Endothelial cell of umbilical vein (primary cell): Measurements from ENCODE around the gene BLID. TPM values are rescaled to one million over a fixed set of nuclear protein-coding genes. Genes with fewer than 3 reads are reported as not detected.

Experiments used
- BruUV-seq: library from RNA; stranded (reverse); fragments of 400-500 nt; replicated peaks from 2 replicates; lab custom pipeline; 2021; lab: Mats Ljungman, UMichigan
- CTCF ChIA-PET: fragments of 300-600, 350-600 bp; sonication (Branson Sonifier 250); formaldehyde crosslinking; loops from one replicate; lab custom pipeline; 2021; ENCODE audit warnings: antibody characterized with exemption, inconsistent platforms; lab: Charles Lee
- POLR2A ChIA-PET: fragments of 300-600, 350-600 bp; sonication (Branson Sonifier 250); formaldehyde crosslinking; loops from one replicate; lab custom pipeline; 2021; ENCODE audit warnings: antibody characterized with exemption, inconsistent platforms; lab: Charles Lee
- DNase-seq: peaks from one replicate; pipeline ENCODE4 v3.0.0-alpha.2; 2011; ENCODE audit warnings: low read depth, low spot score
- FAIRE-seq: peaks from 2 replicates; lab custom pipeline; 2011; peaks lifted over from hg19 to GRCh38; lab: Jason Lieb, UNC
- H2AFZ ChIP-seq: 2 replicates; pipeline ENCODE4 v1.6.0; 2012; ENCODE audit warnings: low read depth, low read length, control low read depth, inconsistent platforms
- H3K27ac ChIP-seq: 2 replicates; pipeline ENCODE4 v1.5.1; 2011; ENCODE audit warnings: low read depth, mild to moderate bottlenecking, control low read depth, low read length, moderate library complexity; ENCODE audit not compliant: insufficient read depth
- H3K27me3 ChIP-seq, 2 experiments: 2 replicates each; pipeline versions ENCODE4 v1.6.0 to v1.6.1; 2011; ENCODE audit warnings: low read length in 2 of 2, mixed read lengths in 1 of 2; ENCODE audit not compliant: control insufficient read depth in 2 of 2, insufficient read depth in 2 of 2
- H3K36me3 ChIP-seq, 2 experiments: 2 replicates in 1 of 2; 3 replicates in 1 of 2; pipeline ENCODE4 v1.5.1; 2011; ENCODE audit warnings: low read length in 2 of 2, mild to moderate bottlenecking in 1 of 2, moderate library complexity in 1 of 2; ENCODE audit not compliant: control insufficient read depth in 2 of 2, insufficient read depth in 2 of 2; ENCODE audit errors: extremely low read depth in 1 of 2
- H3K4me1 ChIP-seq: 3 replicates; pipeline ENCODE4 v1.5.1; 2011; ENCODE audit warnings: mild to moderate bottlenecking, low read length; ENCODE audit not compliant: control insufficient read depth, insufficient read depth; ENCODE audit errors: extremely low read depth
- H3K4me2 ChIP-seq: 2 replicates; pipeline ENCODE4 v1.6.1; 2011; ENCODE audit warnings: low read length, control low read depth, mixed read lengths; ENCODE audit not compliant: insufficient read depth
- H3K4me3 ChIP-seq, 3 experiments: fragments of 200-600 bp in 1 of 3; sonication (generic), shearing (Covaris generic) in 1 of 3; replicated peaks in 1 of 3; 2 replicates each; pipeline ENCODE4 v1.5.1; 2011 to 2016; ENCODE audit warnings: control low read depth in 3 of 3, low read length in 3 of 3, mild to moderate bottlenecking in 2 of 3, inconsistent platforms in 1 of 3, low read depth in 1 of 3, moderate library complexity in 1 of 3; ENCODE audit not compliant: insufficient read depth in 1 of 3
- H3K79me2 ChIP-seq: 2 replicates; pipeline ENCODE4 v1.6.0; 2012; ENCODE audit warnings: low read length, inconsistent platforms; ENCODE audit not compliant: control insufficient read depth, insufficient read depth
- H3K9ac ChIP-seq: replicated peaks from 2 replicates; pipeline ENCODE3; 2011; ENCODE audit warnings: low read length, control low read depth; ENCODE audit not compliant: insufficient read depth; ENCODE audit errors: extremely low read depth
- H3K9me1 ChIP-seq: replicated peaks from 3 replicates; pipeline ENCODE4 v1.6.0; 2011; ENCODE audit warnings: mild to moderate bottlenecking, low read length; ENCODE audit not compliant: control insufficient read depth, insufficient read depth; ENCODE audit errors: extremely low read depth
- H3K9me3 ChIP-seq: replicated peaks from 2 replicates; pipeline ENCODE4 v1.5.1; 2012; ENCODE audit warnings: low read length, inconsistent platforms; ENCODE audit not compliant: control insufficient read depth, insufficient read depth
- H4K20me1 ChIP-seq: replicated peaks from 2 replicates; pipeline ENCODE3; 2011; ENCODE audit warnings: mild to moderate bottlenecking, low read length; ENCODE audit not compliant: control insufficient read depth, insufficient read depth; ENCODE audit errors: extremely low read depth
- EZH2 ChIP-seq: IDR thresholded peaks from 2 replicates; pipeline ENCODE4 v1.6.1; 2012; ENCODE audit warnings: borderline replicate concordance, low read depth, mild to moderate bottlenecking, moderate library complexity, low read length, inconsistent platforms; ENCODE audit not compliant: severe bottlenecking
- FOS ChIP-seq: IDR thresholded peaks from 2 replicates; pipeline ENCODE4 v1.6.1; 2011; ENCODE audit warnings: mild to moderate bottlenecking, low read length, moderate library complexity, borderline replicate concordance; ENCODE audit not compliant: insufficient read depth
- GATA2 ChIP-seq: IDR thresholded peaks from 2 replicates; pipeline ENCODE4 v1.7.0; 2011; ENCODE audit warnings: low read depth, mild to moderate bottlenecking, moderate library complexity, mixed read lengths, low read length; ENCODE audit not compliant: insufficient read length, insufficient read depth
- JUN ChIP-seq: IDR thresholded peaks from 2 replicates; pipeline ENCODE4 v1.6.1; 2011; ENCODE audit warnings: borderline replicate concordance, low read depth; ENCODE audit not compliant: insufficient read length, insufficient read depth
- MYC ChIP-seq: IDR thresholded peaks from one replicate; pipeline ENCODE4 v1.6.1; 2011; ENCODE audit warnings: mild to moderate bottlenecking, low read depth, low read length
- POLR2A ChIP-seq: IDR thresholded peaks from 2 replicates; pipeline ENCODE4 v1.6.1; 2012; ENCODE audit warnings: low read depth, mild to moderate bottlenecking, control low read depth, low read length
- POLR2AphosphoS5 ChIP-seq: IDR thresholded peaks from 2 replicates; pipeline ENCODE4 v1.6.1; 2012; ENCODE audit warnings: low read depth, mild to moderate bottlenecking, control low read depth, low read length, moderate library complexity; ENCODE audit not compliant: insufficient read depth
- dilution Hi-C: fragments of 300-500 bp; cut with MboI; formaldehyde crosslinking; loops from one replicate; pipeline ENCODE4 v1.15.0; 2019; ENCODE audit warnings: low sequenced_read_pairs; ENCODE audit not compliant: extremely low pct_ligation_motif_present
- intact Hi-C: fragments of 100-400 bp; cut with micrococcal nuclease; formaldehyde crosslinking; loops from one replicate; pipeline ENCODE4 v1.10.0; 2022
- polyA plus RNA-seq, 4 experiments: library from polyadenylated mRNA; depleted of rRNA in 3 of 4; stranded (reverse) in 3 of 4; unstranded in 1 of 4; fragments of >200 nt; gene quantifications; 2 replicates each; pipeline versions ENCODE4 v1.2.1 to v1.2.3, GENCODE V29; 2011 to 2012; ENCODE audit warnings: missing spikeins in 1 of 4
- total RNA-seq: library from RNA; stranded (reverse); gene quantifications from 2 replicates; pipeline ENCODE4 v1.2.3, GENCODE V29; 2021
- TF ChIP-seq, protein P1 (sequence below), 2 donors: IDR thresholded peaks; 1 replicate in 1 of 2; 2 replicates in 1 of 2; pipeline ENCODE4 v1.5.1; 2011; ENCODE audit warnings: low read length in 2 of 2, mild to moderate bottlenecking in 2 of 2, moderate library complexity in 2 of 2, control low read depth in 1 of 2, inconsistent platforms in 1 of 2, low read depth in 1 of 2; ENCODE audit not compliant: insufficient read depth in 1 of 2; ENCODE audit errors: extremely low read depth in 1 of 2
- TF ChIP-seq, protein P2 (sequence below): IDR thresholded peaks from 2 replicates; pipeline ENCODE4 v1.6.1; 2011; ENCODE audit not compliant: insufficient read depth, insufficient read length

Gene BLID
- total and polyA plus RNA-seq, 2 donors (not counting 3 experiments of a cell fraction or from before 2014, with no cell fraction given) = 0.12 to 3.5 TPM

DNA sequence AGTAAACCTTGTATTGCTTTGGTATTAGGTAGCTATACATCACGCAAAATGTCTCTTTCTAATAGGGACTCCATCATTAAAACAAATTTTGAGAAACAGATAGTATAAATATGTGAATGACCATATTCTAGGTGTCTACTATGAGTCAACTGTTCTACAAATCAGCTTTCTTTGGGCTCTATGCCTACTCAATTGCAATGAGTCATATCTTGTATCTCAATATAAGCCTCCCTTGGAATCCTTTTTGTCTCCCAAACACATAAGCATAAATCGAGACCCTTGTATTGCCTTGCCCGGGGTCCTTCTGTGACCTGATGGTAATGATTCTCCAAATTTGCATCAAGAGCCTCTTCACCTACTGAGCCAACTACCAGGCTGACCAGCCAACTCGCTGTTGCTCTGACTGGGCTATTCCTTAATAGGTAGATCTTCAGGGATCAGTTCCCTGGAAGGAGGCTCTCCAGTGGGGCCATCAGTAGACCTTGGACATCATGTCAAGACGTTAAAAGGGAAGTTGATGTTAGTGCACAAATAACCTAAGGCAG, 22.2 kb downstream of the BLID start:
- ChIA-PET CTCF (interaction anchor here (1.6 kb wide), 1 partner anchor 109 kb away, joined by 4 read pairs; no protein-coding TSS in a partner anchor), POLR2A (no interaction called here)
- H4K20me1 ChIP-seq = no peaks in the 10 kb centered on the region
- no peak overlapping the region for H3K9ac ChIP-seq
- no peak for FAIRE-seq
- H3K4me1 ChIP-seq = peaks cover 36% of the 10 kb centered on the region
- dilution Hi-C loops (no loop called here), intact Hi-C loops (no loop called here)
- DNase-seq = no peak
- peak; percentile 17 for TF ChIP-seq JUN
- TF ChIP-seq, protein P1, sequence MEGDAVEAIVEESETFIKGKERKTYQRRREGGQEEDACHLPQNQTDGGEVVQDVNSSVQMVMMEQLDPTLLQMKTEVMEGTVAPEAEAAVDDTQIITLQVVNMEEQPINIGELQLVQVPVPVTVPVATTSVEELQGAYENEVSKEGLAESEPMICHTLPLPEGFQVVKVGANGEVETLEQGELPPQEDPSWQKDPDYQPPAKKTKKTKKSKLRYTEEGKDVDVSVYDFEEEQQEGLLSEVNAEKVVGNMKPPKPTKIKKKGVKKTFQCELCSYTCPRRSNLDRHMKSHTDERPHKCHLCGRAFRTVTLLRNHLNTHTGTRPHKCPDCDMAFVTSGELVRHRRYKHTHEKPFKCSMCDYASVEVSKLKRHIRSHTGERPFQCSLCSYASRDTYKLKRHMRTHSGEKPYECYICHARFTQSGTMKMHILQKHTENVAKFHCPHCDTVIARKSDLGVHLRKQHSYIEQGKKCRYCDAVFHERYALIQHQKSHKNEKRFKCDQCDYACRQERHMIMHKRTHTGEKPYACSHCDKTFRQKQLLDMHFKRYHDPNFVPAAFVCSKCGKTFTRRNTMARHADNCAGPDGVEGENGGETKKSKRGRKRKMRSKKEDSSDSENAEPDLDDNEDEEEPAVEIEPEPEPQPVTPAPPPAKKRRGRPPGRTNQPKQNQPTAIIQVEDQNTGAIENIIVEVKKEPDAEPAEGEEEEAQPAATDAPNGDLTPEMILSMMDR (IDR thresholded peaks at IDR 0.05; ENCODE audit: extremely low read depth in 1 of 2, insufficient read depth in 1 of 2, low read depth in 1 of 2, low read length in 2 of 2) = no peak
- TF ChIP-seq FOS = peak; percentile 65
- H3K27ac ChIP-seq = no peak overlapping the region
- no TSS peak for BruUV-seq
- no peaks in the 10 kb centered on the region for H3K9me1 ChIP-seq
- peaks cover 0 to 7% of the 10 kb centered on the region in 2 experiments for H3K36me3 ChIP-seq
- no peak overlapping the region for H3K4me3 ChIP-seq
- no peak overlapping the region for H2AFZ ChIP-seq
- H3K27me3 ChIP-seq = no peaks in the 10 kb centered on the region
- no peaks in the 10 kb centered on the region for H3K9me3 ChIP-seq
- H3K4me2 ChIP-seq = no peak overlapping the region
- H3K79me2 ChIP-seq = peaks cover 39% of the 10 kb centered on the region

DNA sequence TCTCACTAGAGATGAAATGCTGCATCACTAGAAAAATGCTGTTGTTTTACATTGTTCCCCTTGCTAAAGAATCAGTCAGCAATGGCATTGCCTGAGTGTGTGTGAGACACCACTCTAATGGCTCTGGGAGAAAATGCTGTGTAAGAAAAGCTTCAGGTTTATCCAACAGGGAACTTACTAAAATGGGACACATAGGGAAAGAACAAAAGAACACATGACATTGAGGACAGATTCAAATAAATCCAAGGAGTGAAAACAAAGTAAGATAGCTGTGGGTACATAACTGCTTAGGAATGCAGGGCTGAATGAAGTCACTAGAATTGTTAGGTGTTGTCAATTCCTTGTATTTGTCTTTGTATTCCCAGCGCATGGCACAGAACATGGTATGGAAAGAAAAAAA, 24.2 kb downstream of the BLID start:
- POLR2A ChIA-PET = no interaction called here
- no peaks in the 10 kb centered on the region for H3K9me3 ChIP-seq
- peaks cover 0 to 7% of the 10 kb centered on the region in 2 experiments for H3K36me3 ChIP-seq
- no peak overlapping the region for H3K27ac ChIP-seq
- no peaks in the 10 kb centered on the region for H4K20me1 ChIP-seq
- DNase-seq = no peak
- intact Hi-C loops (no loop called here), dilution Hi-C loops (no loop called here)
- H2AFZ ChIP-seq = no peak overlapping the region
- H3K4me3 ChIP-seq = no peak overlapping the region
- CTCF ChIA-PET = interaction anchor here (0.7 to 1.1 kb wide), 2 partner anchors 10 to 16 kb away, joined by 3 to 4 read pairs; no protein-coding TSS in a partner anchor
- no peak for FAIRE-seq
- H3K79me2 ChIP-seq = peaks cover 24% of the 10 kb centered on the region
- no peaks in the 10 kb centered on the region for H3K27me3 ChIP-seq
- no peaks in the 10 kb centered on the region for H3K9me1 ChIP-seq
- no TSS peak for BruUV-seq
- TF ChIP-seq POLR2A = no peak
- TF ChIP-seq GATA2 = no peak
- no peak for TF ChIP-seq POLR2AphosphoS5
- no peak for TF ChIP-seq MYC
- TF ChIP-seq, protein P1 (IDR thresholded peaks at IDR 0.05; ENCODE audit: extremely low read depth in 1 of 2, insufficient read depth in 1 of 2, low read depth in 1 of 2, low read length in 2 of 2) = no peak
- TF ChIP-seq, protein P2, sequence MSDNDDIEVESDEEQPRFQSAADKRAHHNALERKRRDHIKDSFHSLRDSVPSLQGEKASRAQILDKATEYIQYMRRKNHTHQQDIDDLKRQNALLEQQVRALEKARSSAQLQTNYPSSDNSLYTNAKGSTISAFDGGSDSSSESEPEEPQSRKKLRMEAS = no peak
- no peak for TF ChIP-seq EZH2
- no peak for TF ChIP-seq FOS
- no peak for TF ChIP-seq JUN
- no peak overlapping the region for H3K4me2 ChIP-seq
- no peak overlapping the region for H3K9ac ChIP-seq
- peaks cover 17% of the 10 kb centered on the region for H3K4me1 ChIP-seq
